RCC 7860 (cell line): Measurements from ENCODE around the gene BCKDK.
"Not testable (repeated sequence)": the region's sequence is repeated elsewhere in the genome, so short reads cannot be mapped to it uniquely, and the experiment has no call there.

Experiments
- DNase-seq: peaks from one replicate; pipeline ENCODE4 v3.0.0-alpha.2; 2015; ENCODE audit warnings: low spot score
- FAIRE-seq: peaks from 2 replicates; lab custom pipeline; 2012; peaks lifted over from hg19 to GRCh38; lab: Jason Lieb, UNC

Gene BCKDK

GRCh38 chr16:31138621-31139578 lies 30.7 kb downstream of the BCKDK start:
- FAIRE-seq = peak; percentile 72
- peak; percentile 89 for DNase-seq

- not testable (repeated sequence) for DNase-seq, FAIRE-seq
Measured at GRCh38 chr16:31141071-31141469, 32.9 kb downstream of the BCKDK start.

GRCh38 chr16:31141489-31142108 lies 33.4 kb downstream of the BCKDK start:
- FAIRE-seq (no peak), DNase-seq (peak; percentile 27)

DNA sequence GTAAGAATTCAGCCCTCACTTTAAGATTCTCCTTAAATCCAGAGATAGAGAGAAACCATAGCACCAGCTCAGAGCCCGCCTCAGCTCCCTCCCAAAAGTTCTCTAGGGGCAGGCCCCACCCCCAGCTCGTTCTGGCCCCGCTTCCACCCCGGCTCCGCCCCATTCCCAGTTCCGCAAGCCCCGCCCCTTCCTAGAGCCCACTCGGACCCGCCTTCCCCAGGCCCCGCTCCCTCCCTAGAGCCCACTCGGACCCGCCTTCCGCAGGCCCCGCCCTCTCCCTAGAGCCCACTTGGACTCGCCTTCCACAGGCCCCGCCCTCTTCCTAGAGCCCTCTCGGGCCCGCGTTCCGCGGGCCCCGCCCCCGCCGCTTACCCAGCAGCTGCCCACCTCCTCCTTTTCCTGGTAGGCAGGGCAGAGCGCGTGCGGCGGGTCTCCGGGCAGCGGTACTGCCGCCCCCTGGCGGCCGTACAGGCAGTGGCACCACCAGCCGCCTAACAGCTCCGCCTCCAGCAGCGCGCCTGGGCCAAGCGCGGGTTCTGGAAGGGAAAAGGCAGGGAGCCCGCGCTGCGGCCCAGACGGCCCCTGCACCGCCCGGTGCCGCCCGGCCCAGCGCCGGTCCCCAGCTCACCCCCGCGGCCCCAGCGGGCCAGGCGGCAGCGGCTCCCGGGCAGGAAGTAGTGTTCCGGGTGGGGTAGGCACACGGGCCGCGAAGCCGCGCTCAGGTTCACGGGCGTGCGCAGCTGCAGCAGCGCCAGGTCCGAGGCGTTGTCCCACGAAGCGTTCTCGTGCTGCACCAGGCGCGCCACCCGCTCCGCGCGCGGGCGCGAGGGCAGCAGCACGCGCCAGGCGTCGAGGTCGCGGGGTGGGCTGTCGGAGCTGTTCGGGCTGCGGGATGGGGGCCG lies 34.2 kb downstream of the BCKDK start:
- peak; percentile 80 for FAIRE-seq
- peak; percentile 96 for DNase-seq

DNA sequence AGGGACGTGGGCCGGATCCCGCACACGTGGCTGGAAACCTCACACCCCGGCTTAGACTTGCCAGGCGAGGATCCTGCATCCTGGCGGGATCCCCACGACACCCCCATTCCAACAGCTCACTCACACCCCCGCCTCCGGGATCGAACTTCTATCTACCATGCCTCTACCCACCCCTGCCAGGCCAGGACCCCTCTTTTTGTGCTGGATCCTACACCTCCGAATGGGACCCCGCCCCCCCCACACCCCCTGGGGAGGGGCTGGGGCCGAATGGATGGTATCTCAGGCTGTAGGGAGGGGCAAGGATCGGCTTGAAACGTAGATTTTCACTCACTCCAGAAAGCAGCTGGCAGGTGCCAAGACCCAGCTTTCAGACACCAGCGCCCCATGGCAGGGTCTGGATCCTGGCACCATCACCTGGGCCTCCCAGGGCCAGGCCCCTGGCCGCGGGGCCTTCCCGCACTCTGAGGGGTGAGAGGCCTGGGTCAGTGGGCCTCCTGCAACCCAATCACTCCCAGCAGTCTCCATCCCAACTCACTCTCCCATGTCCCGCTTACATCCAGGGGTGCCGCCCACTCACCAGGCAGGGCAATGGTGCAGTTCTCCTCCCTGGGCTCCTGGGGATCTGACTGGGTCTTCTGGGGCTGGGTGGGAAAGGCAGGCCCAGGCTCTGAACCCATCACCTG lies 35.0 kb downstream of the BCKDK start:
- no peak for FAIRE-seq
- DNase-seq = no peak

DNA sequence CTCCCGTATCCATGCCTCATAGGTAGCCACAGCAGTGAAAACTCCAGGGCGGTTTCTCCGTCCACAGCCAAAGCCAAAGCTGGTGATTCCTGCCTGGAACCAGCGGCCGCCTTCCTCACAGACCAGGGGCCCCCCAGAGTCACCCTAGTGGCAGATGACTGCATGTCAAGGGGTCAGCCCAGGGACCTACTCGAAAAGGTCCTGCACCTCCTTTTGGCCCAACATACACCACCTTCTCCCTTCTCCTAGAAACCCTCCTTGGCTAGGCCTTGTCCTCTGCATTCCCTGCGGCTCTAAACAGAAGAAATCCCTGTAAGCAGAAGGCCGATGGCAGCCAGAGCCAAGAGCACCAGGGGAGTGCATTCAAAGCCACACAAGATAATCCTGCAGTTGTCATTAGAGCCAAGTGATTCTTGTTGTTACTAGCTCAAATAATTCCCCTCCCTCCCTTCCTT lies 35.5 kb downstream of the BCKDK start:
- no peak for FAIRE-seq
- no peak for DNase-seq

GRCh38 chr16:31144418-31144817 lies 36.2 kb downstream of the BCKDK start:
- DNase-seq, FAIRE-seq: not testable (repeated sequence)

DNA sequence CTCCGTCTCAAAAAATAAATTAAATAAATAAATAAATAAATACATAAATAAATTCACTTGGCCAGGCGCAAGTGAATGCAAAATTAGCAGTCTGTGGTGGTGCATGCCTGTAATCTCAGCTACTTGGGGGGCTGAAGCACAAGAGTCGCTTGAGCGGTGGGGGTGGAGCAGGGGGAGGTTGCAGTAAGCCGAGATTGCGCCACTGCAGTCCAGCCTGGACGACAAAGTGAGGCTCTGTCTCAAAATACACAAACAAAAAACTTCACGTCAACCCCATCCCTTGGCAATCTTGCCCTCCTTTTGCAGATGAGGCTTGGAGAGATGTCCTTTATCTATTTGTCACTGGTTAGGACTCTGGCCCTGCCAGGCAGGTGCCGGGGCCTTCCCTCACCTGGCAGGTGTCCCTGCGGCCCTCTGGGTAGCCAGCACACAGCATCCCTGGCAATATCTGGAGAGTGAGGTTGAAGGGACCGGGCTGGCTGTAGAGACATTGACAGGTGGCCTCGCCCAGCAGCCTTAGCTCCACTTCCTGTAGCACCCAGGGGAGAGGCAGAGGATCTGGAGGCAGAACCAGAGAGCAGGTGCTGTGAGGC lies 37.3 kb downstream of the BCKDK start:
- DNase-seq (no peak), FAIRE-seq (no peak)

DNA sequence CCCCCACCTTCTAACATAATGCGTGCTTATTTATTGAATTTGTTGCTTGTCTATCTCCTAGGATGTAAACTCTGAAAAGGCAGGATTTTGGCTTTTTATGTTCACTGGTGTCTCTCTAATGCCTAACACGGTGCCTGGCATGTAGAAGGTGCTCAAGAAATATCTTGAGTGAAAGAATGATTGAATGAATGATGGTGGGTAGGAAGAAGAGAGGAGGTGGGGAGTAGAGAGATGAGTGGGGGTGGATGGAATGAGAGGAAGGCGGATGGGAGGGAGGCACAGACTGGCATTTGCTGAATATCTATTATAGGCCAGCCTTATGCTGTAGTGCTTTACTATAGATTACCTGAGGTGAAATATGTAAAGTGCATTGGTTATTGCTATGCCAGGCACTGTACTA lies 39.4 kb downstream of the BCKDK start:
- DNase-seq (no peak), FAIRE-seq (no peak)

- FAIRE-seq (no peak), DNase-seq (no peak)
Measured at GRCh38 chr16:31148281-31148728, 40.1 kb downstream of the BCKDK start.

DNA sequence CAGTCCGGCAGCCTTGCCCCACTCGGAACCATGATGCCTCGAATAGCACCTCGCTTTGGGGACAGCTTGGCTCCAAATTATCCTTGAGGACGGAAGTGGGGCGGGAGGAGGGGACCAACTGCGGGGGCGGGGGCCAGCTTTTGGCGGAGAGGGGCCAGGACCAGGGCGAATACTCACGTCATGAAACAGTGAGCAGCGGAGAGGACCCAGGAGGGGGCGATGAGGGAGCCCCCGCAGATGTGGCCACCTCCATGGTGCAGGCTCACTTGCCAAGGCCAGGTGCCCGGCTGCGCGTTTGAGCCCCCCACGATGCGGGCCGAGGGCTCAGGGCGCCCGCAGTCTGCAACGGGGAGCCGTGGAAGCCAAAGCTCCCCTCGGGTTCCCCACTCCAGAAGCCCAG lies 40.7 kb downstream of the BCKDK start:
- DNase-seq (no peak), FAIRE-seq (no peak)

DNA sequence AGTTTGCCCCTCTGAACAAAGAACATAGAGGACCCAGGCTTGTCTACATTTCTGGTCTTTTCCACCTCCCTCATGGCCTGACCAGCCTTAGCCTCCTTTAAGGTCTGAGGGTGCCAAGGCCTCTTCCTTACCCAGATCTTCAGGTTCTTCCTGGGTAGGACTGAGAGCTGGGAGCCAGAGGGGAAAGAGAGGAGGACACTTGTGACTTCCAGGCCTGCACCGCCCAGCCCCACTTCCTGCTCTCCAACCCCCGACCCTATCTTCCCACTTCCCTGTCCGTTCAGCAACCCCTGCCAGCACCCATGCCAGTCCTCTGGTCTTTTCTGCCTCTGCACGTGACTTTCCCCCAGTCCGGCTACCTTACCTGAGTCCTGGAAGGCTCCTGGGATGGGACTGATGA lies 41.1 kb downstream of the BCKDK start:
- DNase-seq (no peak), FAIRE-seq (no peak)

- FAIRE-seq (no peak), DNase-seq (no peak)
Measured at GRCh38 chr16:31149894-31150890, 42.0 kb downstream of the BCKDK start, which contains the start of gene PRSS36. PRSS36 (minus strand) TSS chr16:31150066; CDS start chr16:31150035, 31 bp downstream.

DNA sequence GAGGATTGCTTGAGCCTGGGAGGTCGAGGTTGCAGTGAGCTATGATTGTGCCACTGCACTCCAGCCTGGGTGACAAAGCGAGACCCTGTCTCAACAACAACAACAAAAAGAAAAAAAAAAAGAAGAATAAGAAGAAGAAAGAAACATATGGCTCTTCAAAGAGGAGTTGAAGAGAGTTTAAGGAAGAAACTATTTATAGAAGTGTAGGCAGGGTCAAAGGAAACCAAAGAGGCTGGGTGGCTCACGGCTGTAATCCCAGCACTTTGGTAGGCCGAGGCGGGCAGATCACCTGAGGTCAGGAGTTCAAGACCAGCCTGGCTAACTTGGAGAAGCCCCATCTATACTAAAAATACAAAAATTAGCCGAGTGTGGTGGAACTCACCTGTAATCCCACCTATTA lies 42.8 kb downstream of the BCKDK start:
- DNase-seq = not testable (repeated sequence)

GRCh38 chr16:31157136-31157535 lies 49.0 kb downstream of the BCKDK start:
- FAIRE-seq = no peak
- DNase-seq = no peak

More for the DNA sequence above, 42.8 kb downstream of the BCKDK start:
- not testable (repeated sequence) for FAIRE-seq
